Measurements from ENCODE around the gene FOXR1.
"Not testable (repeated sequence)": the region's sequence is repeated elsewhere in the genome, so short reads cannot be mapped to it uniquely, and the experiment has no call there.

Gene FOXR1

GRCh38 chr11:118948000-118948399 is 23.6 kb upstream of the FOXR1 start:
- DNase-seq (ENCODE audit: extremely low read depth, low read depth) = no peak
- no peak for TF ChIP-seq CTCF (IDR thresholded peaks at IDR 0.05; ENCODE audit: low read depth, low read length, missing control alignments)
- H3K4me3 ChIP-seq (replicated peaks; ENCODE audit: low read depth, low read length) = no peak overlapping the region

- no peak for TF ChIP-seq CTCF (IDR thresholded peaks at IDR 0.05; ENCODE audit: low read depth, low read length, missing control alignments)
- DNase-seq (ENCODE audit: extremely low read depth, low read depth) = no peak
- no peak overlapping the region for H3K4me3 ChIP-seq (replicated peaks; ENCODE audit: low read depth, low read length)
These were observed 18.3 kb upstream of the FOXR1 start for GRCh38 chr11:118953265-118953664.

GRCh38 chr11:118953976-118954375 is 17.6 kb upstream of the FOXR1 start:
- DNase-seq (ENCODE audit: extremely low read depth, low read depth); H3K4me3 ChIP-seq (replicated peaks; ENCODE audit: low read depth, low read length): not testable (repeated sequence)

DNA sequence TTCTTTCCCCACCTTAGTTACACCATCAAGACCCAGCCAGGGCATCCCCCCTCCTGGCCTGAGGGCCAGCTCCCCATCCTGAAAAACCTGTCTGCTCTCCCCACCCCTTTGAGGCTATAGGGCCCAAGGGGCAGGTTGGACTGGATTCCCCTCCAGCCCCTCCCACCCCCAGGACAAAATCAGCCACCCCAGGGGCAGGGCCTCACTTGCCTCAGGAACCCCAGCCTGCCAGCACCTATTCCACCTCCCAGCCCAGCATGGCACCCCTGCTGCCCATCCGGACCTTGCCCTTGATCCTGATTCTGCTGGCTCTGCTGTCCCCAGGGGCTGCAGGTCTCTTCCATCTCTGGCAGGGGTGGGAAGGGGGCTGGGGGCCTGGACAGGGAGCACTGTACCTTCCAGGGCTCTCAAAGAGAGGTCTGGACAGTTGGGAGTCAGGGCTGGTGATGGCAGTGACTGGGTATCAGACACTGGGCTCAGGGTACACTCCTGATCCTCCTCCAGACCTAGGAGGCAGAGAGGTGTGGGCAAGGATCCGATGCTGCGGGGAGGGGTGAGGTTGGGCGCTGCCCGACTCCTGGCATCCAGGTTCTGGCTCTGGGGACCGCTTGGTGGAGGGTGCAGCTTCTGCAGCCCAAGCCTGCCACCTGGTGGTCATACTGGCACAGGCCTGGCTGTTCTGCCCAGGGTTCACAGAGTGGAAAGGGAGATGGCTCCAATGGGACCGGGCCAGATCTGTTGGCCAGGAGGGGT is 15.3 kb upstream of the FOXR1 start, which contains the start of gene UPK2:
Gene UPK2, plus strand, starts transcription at position 205 of the 753 bp plus-strand sequence. Its CDS starts 53 bp downstream, at position 258.
- peak; percentile 94 for TF ChIP-seq CTCF (IDR thresholded peaks at IDR 0.05; ENCODE audit: low read depth, low read length, missing control alignments)
- DNase-seq (ENCODE audit: extremely low read depth, low read depth) = peak; percentile 39
- H3K4me3 ChIP-seq (replicated peaks; ENCODE audit: low read depth, low read length) = no peak within 1 kb of the TSS

DNA sequence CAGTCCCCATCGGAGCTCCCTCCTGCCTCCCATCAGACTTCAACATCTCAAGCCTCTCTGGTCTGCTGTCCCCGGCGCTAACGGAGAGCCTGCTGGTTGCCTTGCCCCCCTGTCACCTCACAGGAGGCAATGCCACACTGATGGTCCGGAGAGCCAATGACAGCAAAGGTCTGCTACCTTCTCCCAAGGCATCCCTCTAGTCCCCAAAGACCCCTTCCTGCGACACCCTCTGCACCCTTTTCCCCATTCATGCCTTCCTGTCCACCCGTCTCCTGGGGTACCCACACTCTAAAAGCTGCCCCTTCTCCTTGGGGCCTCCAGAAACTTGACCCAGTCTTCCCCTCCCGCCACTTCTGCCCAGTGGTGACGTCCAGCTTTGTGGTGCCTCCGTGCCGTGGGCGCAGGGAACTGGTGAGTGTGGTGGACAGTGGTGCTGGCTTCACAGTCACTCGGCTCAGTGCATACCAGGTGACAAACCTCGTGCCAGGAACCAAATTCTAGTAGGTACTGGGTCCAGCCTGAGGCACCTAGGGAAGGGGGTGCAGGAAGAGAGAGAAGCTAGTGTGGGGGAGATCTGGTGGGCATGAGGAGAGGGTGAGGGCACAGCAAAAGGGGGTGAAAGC is 14.6 kb upstream of the FOXR1 start:
- DNase-seq (ENCODE audit: extremely low read depth, low read depth) = no peak
- no peak for TF ChIP-seq CTCF (IDR thresholded peaks at IDR 0.05; ENCODE audit: low read depth, low read length, missing control alignments)
- H3K4me3 ChIP-seq (replicated peaks; ENCODE audit: low read depth, low read length) = no peak overlapping the region

GRCh38 chr11:118957549-118957948 is 14.0 kb upstream of the FOXR1 start:
- TF ChIP-seq CTCF (IDR thresholded peaks at IDR 0.05; ENCODE audit: low read depth, low read length, missing control alignments) = no peak
- no peak overlapping the region for H3K4me3 ChIP-seq (replicated peaks; ENCODE audit: low read depth, low read length)
- no peak for DNase-seq (ENCODE audit: extremely low read depth, low read depth)

GRCh38 chr11:118957968-118958367 is 13.6 kb upstream of the FOXR1 start:
- DNase-seq (ENCODE audit: extremely low read depth, low read depth) = no peak
- H3K4me3 ChIP-seq (replicated peaks; ENCODE audit: low read depth, low read length) = no peak overlapping the region
- TF ChIP-seq CTCF (IDR thresholded peaks at IDR 0.05; ENCODE audit: low read depth, low read length, missing control alignments) = no peak
